ENCODE measurements around the gene RAB8B. TPM values are rescaled to one million over a fixed set of nuclear protein-coding genes. Genes with fewer than 3 reads are reported as not detected.

RAB8B gene
- total and polyA plus RNA-seq, 2 of the 13 experiments (the other 11 are each of a cell fraction or from before 2014, with no cell fraction given) = 6.8 to 14.2 TPM

DNA sequence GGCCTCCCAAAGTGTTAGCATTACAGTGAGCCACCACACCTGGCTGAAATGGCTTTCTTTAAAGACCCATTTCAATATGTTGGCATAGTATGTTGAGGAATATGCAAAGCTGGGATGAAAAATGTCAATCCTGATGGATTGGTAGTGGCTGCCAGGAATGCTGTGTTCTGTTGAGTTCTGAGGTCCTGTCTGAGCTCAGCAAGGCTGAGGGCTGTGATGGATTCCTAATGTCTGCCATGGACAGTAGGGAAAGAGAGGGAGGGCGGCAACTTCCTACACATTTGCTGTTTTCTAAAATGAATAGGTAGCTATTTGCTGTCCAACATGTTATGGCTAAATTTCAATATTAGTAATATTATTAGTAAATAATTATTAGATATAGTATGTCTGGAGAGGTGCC, 8.2 kb downstream of the RAB8B start:
- Histone ChIP-seq H3K9ac (ENCODE audit: insufficient read depth, low read depth, low read length) (no peak overlapping the region), H3K4me2 (ENCODE audit: low read depth, low read length) (no peak overlapping the region), H4K20me1 (ENCODE audit: insufficient read depth, low read length) (no peaks in the 10 kb centered on the region), H3K36me3 (replicated peaks in 1 of 2; ENCODE audit: control insufficient read depth in 1 of 2, insufficient read depth in 2 of 2, low read length in 2 of 2) (no peaks in the 10 kb centered on the region), H3K4me1 (ENCODE audit: insufficient read depth, low read length) (peaks cover 22% of the 10 kb centered on the region), H3K27ac (ENCODE audit: extremely low read length, insufficient read depth, low read length) (no peak overlapping the region), H3K9me3 (ENCODE audit: low read length) (no peaks in the 10 kb centered on the region), H3K4me3 (replicated peaks in 1 of 3; ENCODE audit: insufficient read depth in 1 of 3, low read depth in 2 of 3, low read length in 3 of 3) (no peak overlapping the region), H2AFZ (ENCODE audit: low read length) (no peak overlapping the region), H3K79me2 (ENCODE audit: insufficient read depth, low read length) (peaks cover 12% of the 10 kb centered on the region), H3K27me3 (ENCODE audit: control insufficient read depth in 1 of 2, insufficient read depth in 2 of 2, low read length in 2 of 2) (no peaks in the 10 kb centered on the region)
- TF ChIP-seq, protein P1, sequence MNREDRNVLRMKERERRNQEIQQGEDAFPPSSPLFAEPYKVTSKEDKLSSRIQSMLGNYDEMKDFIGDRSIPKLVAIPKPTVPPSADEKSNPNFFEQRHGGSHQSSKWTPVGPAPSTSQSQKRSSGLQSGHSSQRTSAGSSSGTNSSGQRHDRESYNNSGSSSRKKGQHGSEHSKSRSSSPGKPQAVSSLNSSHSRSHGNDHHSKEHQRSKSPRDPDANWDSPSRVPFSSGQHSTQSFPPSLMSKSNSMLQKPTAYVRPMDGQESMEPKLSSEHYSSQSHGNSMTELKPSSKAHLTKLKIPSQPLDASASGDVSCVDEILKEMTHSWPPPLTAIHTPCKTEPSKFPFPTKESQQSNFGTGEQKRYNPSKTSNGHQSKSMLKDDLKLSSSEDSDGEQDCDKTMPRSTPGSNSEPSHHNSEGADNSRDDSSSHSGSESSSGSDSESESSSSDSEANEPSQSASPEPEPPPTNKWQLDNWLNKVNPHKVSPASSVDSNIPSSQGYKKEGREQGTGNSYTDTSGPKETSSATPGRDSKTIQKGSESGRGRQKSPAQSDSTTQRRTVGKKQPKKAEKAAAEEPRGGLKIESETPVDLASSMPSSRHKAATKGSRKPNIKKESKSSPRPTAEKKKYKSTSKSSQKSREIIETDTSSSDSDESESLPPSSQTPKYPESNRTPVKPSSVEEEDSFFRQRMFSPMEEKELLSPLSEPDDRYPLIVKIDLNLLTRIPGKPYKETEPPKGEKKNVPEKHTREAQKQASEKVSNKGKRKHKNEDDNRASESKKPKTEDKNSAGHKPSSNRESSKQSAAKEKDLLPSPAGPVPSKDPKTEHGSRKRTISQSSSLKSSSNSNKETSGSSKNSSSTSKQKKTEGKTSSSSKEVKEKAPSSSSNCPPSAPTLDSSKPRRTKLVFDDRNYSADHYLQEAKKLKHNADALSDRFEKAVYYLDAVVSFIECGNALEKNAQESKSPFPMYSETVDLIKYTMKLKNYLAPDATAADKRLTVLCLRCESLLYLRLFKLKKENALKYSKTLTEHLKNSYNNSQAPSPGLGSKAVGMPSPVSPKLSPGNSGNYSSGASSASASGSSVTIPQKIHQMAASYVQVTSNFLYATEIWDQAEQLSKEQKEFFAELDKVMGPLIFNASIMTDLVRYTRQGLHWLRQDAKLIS (CRISPR knock-in tag; IDR thresholded peaks at IDR 0.05) = no peak
- no peak for TF ChIP-seq SIN3B (IDR thresholded peaks at IDR 0.05; ENCODE audit: low read length)
- TF ChIP-seq MAF1 (CRISPR knock-in tag; IDR thresholded peaks at IDR 0.05; ENCODE audit: borderline replicate concordance) = no peak
- ATAC-seq (no peak), FAIRE-seq (no peak), DNase-seq (ENCODE audit: low spot score) (no peak)
- BruUV-seq (replicated peaks) = no TSS peak
- POLR2A ChIA-PET = no interaction called here
- WGBS (ENCODE audit: low lambda C conversion rate) = 96% methylated on average over 1 of the region's 1 CpG
- intact Hi-C loops (cut with micrococcal nuclease; ENCODE audit: unreplicated experiment) (no loop called here), in situ Hi-C loops (cut with HindIII; ENCODE audit: extremely low pct_ligation_motif_present, low pct_unique_long_range_greater_than_20kb) (no loop called here)
- CTCF ChIA-PET (ENCODE audit: low intra/inter-chr PET ratio, low total read pairs) = no interaction called here

All from HepG2 (cell line).